ENCODE data around the gene DUSP10.

The DUSP10 gene

GRCh38 chr1:221718381-221719277 is 23.3 kb downstream of the DUSP10 start:
- Histone ChIP-seq H3K9ac (ENCODE audit: low read depth, low read length) (no peak overlapping the region), H3K36me3 (ENCODE audit: insufficient read depth, low read length) (peaks cover 6% of the 10 kb centered on the region; the same call in 1 of the 2 replicates), H3K9me3 (ENCODE audit: control insufficient read depth, insufficient read depth, low read length) (peaks cover 15% of the 10 kb centered on the region), H3K4me1 (ENCODE audit: insufficient read depth, low read length) (peaks cover 51% of the 10 kb centered on the region)

DNA sequence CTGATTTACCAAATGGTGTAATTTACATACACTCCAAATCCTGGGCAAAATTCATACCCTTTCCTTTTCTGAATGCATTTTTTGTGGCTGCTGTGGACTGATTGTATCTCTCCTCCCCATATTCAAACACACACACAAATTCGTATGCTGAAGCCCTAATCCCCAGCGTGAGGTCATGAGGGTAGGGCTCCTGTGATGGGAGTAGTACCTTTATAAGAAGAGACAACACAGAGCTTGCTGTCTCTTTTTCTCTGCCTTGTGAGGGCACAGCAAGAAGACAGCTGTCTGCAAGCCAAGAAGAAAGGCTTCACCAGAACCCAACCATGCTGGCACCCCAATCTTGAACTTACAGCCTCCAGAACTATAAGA is 24.4 kb downstream of the DUSP10 start:
- no peak overlapping the region for H3K9ac ChIP-seq (ENCODE audit: low read depth, low read length)
- no peaks in the 10 kb centered on the region for H3K36me3 ChIP-seq (ENCODE audit: insufficient read depth, low read length)
- H3K9me3 ChIP-seq (ENCODE audit: control insufficient read depth, insufficient read depth, low read length), result peaks cover 3% of the 10 kb centered on the region; the same call in 1 of the 2 replicates
- peaks cover 60% of the 10 kb centered on the region for H3K4me1 ChIP-seq (ENCODE audit: insufficient read depth, low read length)

DNA sequence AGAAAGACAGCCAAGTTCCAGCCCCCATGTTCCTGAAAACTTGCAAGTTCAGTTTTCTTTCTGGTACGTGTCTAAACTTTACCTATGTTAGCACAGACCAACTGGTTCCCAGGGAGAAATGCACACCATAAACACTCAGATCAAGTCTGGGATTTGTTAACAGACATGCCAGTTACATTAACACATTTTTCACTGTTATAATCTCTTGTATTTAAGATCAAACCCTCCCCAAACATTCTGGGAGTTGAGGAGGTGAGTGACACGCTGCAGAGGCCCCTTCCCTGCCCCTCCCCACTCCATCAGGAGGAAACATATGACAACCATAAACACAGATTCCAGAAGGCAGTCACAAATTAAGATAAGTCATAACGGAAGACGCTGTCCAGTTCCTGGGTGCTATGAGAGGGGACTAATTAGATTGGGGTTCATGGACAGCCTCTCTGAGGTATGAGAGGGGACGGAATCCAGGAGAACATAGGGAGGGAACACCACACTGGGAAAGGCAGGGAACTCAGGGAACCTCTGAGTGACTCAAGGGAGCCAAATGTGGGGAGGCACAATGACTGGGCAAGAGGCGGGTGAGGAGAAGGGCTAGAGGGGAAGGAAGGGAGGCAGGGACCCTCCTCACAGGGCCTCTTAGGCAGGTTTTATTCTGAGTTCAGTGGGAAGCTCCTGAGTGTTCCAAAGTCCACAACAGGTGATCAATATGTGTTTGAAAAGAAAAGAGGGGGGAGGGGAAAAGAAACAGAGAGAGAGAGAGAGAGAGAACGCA is 25.0 kb downstream of the DUSP10 start:
- Histone ChIP-seq H3K9ac (ENCODE audit: low read depth, low read length) (no peak overlapping the region), H3K4me1 (ENCODE audit: insufficient read depth, low read length) (peaks cover 65% of the 10 kb centered on the region), H3K36me3 (ENCODE audit: insufficient read depth, low read length) (no peaks in the 10 kb centered on the region), H3K9me3 (ENCODE audit: control insufficient read depth, insufficient read depth, low read length) (no peaks in the 10 kb centered on the region)

DNA sequence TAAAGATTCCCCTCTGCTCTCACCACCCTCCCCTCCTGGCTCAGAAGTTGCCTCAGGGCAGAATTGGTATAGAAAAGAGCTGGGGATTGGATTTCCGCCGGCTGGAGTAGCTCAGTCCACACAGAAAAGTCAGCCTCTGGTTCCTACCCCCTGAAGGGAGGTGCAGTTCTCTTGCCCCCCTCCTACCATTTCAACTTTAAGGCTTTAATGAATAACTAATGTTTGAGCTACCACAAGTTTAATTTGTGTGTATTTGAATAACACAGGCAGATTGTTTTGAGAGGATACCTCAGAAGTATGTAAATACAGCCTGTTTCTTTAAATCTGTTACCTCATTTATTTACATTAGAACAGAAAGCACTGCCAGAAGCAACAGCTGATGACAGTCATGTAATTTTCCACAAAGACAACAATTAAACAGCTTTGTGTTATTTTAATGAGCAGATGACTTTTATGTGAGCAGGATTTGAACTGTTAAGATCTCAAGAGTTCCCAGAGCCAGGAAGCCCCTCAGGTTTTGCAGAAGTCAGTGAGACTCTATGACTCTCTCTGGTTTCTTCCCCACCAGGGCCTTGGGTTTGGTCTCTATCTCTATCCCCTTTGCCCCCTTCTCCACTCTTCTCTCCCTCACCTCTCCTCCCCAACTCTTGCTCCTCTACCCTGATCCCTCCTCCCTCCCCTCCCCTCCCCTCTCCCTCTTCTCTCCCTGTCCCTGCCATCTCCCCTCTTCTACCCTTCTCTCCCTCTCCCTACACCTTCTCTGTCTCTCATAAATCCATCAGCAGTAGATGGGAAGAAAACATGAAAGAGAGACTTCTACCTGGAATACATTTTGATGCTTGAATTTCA is 26.3 kb downstream of the DUSP10 start:
- no peaks in the 10 kb centered on the region for H3K9me3 ChIP-seq (ENCODE audit: control insufficient read depth, insufficient read depth, low read length)
- H3K36me3 ChIP-seq (ENCODE audit: insufficient read depth, low read length), result no peaks in the 10 kb centered on the region
- H3K9ac ChIP-seq (ENCODE audit: low read depth, low read length), result peak overlapping the region; percentile 22
- H3K4me1 ChIP-seq (ENCODE audit: insufficient read depth, low read length), result peaks cover 65% of the 10 kb centered on the region

DNA sequence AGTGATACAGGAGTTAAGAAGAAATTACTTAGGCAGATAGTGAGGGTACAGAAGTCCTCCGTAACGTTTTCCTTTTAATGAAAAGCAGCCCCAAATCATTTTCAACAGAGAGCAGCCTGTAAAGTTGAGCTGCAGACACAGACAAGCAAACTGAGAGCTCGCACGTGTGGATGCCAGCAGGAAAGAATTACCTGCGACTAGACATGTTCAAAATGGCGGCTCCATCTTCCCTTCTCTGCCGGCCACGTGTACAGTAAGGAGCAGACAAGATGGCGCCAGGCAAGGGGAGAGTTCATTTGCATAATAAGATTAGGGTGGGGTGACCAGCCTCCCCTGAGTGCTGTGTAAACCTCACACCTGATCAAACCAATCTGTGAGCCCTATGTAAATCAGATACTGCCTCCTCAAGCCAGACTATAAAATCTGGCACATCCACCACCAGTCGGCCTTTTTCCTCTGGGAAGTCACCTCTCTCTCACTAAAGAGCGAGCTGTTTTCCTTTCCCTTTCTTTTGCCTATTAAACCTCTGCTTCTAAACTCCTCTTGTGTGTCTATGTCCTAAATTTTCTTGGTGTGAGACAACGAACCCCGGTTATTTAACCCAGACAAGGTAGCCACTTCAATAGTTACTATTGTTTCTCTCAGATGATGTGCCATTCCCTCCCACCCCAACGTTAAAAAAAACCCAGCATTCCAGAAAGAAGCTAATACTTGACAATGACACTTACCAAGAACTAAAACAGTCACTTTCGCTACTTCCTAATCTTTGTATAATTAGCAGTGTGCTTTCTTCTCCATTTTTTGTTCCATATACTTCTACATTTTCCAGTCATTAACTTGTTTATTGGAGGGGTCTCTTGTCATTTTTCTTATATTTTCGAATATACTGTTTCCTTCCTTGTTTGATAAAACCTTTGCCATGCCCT is 27.4 kb downstream of the DUSP10 start:
- Histone ChIP-seq H3K9me3 (ENCODE audit: control insufficient read depth, insufficient read depth, low read length) (no peaks in the 10 kb centered on the region), H3K36me3 (ENCODE audit: insufficient read depth, low read length) (no peaks in the 10 kb centered on the region), H3K4me1 (ENCODE audit: insufficient read depth, low read length) (peaks cover 62% of the 10 kb centered on the region), H3K9ac (ENCODE audit: low read depth, low read length) (peak overlapping the region; percentile 22)

- peaks cover 51% of the 10 kb centered on the region for H3K4me1 ChIP-seq (ENCODE audit: insufficient read depth, low read length)
- H3K36me3 ChIP-seq (ENCODE audit: insufficient read depth, low read length), result no peaks in the 10 kb centered on the region; the same call in 1 of the 2 replicates
- H3K9ac ChIP-seq (ENCODE audit: low read depth, low read length), result no peak overlapping the region
- H3K9me3 ChIP-seq (ENCODE audit: control insufficient read depth, insufficient read depth, low read length), result no peaks in the 10 kb centered on the region
Observed at GRCh38 chr1:221712776-221713431, 29.0 kb downstream of the DUSP10 start.

DNA sequence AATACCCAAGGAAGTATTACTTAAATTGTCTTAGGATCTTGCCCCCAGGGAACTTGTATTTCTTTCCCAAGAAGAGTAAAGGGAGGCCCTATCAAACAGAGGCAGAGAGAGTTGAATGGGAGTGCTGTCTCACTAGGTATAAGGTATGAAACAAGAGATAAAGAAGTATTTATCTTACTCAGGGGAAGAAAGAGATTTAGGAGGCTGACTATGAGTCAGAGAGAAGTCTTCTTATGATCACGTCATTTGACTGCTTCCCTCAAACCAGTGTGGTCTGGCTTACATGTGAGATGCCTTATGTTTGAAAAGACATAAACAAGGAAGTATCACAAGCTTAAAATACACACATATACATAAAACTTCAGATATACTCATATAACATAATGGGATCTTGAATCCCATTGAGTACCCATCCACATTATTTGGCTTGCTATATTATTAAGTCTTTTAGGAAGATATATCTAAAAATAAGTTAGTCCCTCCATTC is 29.6 kb downstream of the DUSP10 start:
- H3K9ac ChIP-seq (ENCODE audit: low read depth, low read length), result no peak overlapping the region
- peaks cover 46% of the 10 kb centered on the region for H3K4me1 ChIP-seq (ENCODE audit: insufficient read depth, low read length)
- no peaks in the 10 kb centered on the region for H3K9me3 ChIP-seq (ENCODE audit: control insufficient read depth, insufficient read depth, low read length)
- H3K36me3 ChIP-seq (ENCODE audit: insufficient read depth, low read length), result no peaks in the 10 kb centered on the region; the same call in 1 of the 2 replicates

- Histone ChIP-seq H3K9ac (ENCODE audit: low read depth, low read length) (no peak overlapping the region), H3K4me1 (ENCODE audit: insufficient read depth, low read length) (peaks cover 40% of the 10 kb centered on the region), H3K36me3 (ENCODE audit: insufficient read depth, low read length) (no peaks in the 10 kb centered on the region; the same call in 1 of the 2 replicates), H3K9me3 (ENCODE audit: control insufficient read depth, insufficient read depth, low read length) (no peaks in the 10 kb centered on the region)
Observed at GRCh38 chr1:221711656-221712055, 30.2 kb downstream of the DUSP10 start.

- H3K9me3 ChIP-seq (ENCODE audit: control insufficient read depth, insufficient read depth, low read length), result no peaks in the 10 kb centered on the region
- no peaks in the 10 kb centered on the region; the same call in 1 of the 2 replicates for H3K36me3 ChIP-seq (ENCODE audit: insufficient read depth, low read length)
- peaks cover 35% of the 10 kb centered on the region for H3K4me1 ChIP-seq (ENCODE audit: insufficient read depth, low read length)
- no peak overlapping the region for H3K9ac ChIP-seq (ENCODE audit: low read depth, low read length)
Observed at GRCh38 chr1:221711063-221711577, 30.8 kb downstream of the DUSP10 start.

DNA sequence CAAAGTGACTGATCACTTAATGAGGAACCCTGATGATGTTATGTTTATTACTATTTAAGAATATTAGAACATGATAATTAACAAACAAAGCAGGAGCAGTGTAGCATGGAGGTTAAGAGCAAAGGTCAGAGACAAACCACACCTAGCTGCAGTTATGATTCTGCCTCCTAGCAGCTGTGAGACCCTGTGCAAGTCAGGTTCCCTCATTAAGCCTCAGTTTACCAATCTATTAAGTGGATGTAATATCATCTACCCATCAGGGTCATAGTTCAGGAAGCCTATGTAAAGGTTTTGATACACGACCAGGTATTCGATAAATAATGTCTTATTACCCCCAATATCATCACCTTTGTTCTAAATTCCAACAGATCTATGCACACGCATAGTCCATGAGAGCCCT is 32.0 kb downstream of the DUSP10 start:
- no peaks in the 10 kb centered on the region for H3K9me3 ChIP-seq (ENCODE audit: control insufficient read depth, insufficient read depth, low read length)
- H3K9ac ChIP-seq (ENCODE audit: low read depth, low read length), result no peak overlapping the region
- H3K36me3 ChIP-seq (ENCODE audit: insufficient read depth, low read length), result no peaks in the 10 kb centered on the region; the same call in 1 of the 2 replicates
- H3K4me1 ChIP-seq (ENCODE audit: insufficient read depth, low read length), result peaks cover 30% of the 10 kb centered on the region

DNA sequence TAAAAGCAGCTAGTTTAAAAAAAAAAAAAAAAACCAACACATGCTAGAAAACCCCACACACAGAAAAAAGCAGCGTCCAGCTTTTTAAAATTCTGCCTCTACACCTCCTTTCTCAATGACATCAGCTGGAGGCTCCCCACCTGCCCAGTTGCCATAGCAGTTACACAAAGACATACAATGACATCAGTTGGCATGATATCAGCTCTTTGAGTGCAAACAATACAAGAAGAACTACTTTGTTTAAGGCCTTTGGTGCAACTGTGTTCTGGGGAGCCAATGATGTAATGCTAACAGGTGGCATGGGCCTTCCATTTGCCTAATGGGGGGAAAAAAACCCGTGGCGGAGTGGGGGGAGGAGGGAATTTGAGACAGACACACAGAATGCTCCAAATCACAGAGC is 32.9 kb downstream of the DUSP10 start:
- H3K4me1 ChIP-seq (ENCODE audit: insufficient read depth, low read length), result peaks cover 24% of the 10 kb centered on the region
- no peaks in the 10 kb centered on the region for H3K9me3 ChIP-seq (ENCODE audit: control insufficient read depth, insufficient read depth, low read length)
- H3K9ac ChIP-seq (ENCODE audit: low read depth, low read length), result no peak overlapping the region
- H3K36me3 ChIP-seq (ENCODE audit: insufficient read depth, low read length), result no peaks in the 10 kb centered on the region; the same call in 1 of the 2 replicates

- H3K4me1 ChIP-seq (ENCODE audit: insufficient read depth, low read length), result peaks cover 19% of the 10 kb centered on the region
- no peaks in the 10 kb centered on the region for H3K9me3 ChIP-seq (ENCODE audit: control insufficient read depth, insufficient read depth, low read length)
- H3K9ac ChIP-seq (ENCODE audit: low read depth, low read length), result no peak overlapping the region
- H3K36me3 ChIP-seq (ENCODE audit: insufficient read depth, low read length), result no peaks in the 10 kb centered on the region; the same call in 1 of the 2 replicates
Observed at GRCh38 chr1:221708076-221708571, 33.8 kb downstream of the DUSP10 start.

Measured in ES-I3 (cell line).